ENCODE results near the gene PIAS4.

PIAS4 gene

DNA sequence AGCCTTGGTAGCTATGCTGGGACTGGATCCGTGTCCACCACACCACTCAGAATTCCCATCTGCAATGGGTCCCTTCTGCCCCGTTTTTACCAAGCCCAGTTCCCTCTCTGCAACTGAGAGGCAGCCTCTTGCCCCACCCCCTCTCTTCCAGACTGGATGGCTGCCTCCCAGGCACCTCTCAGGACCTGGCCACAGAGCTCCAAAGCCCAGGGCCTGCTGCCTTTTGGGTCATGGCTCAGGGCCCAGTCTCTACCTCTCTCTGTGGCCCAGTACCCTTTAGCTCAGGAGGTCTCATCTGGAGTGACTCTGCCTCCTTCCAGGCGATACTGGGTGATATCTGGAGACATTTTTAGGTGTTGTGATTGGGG, 69.5 kb downstream of the PIAS4 start:
- H3K4me3 ChIP-seq (ENCODE audit: low read depth in 1 of 2, low read length in 2 of 2), result peak overlapping the region in 1 of 2 experiments; percentile 33; a peak in 1 of 4 replicates
- 0 out of 2 replicates have a peak overlapping the region, but pooled peaks have one; percentile 34 for H2AFZ ChIP-seq (ENCODE audit: low read depth, low read length)
- H3K79me2 ChIP-seq (ENCODE audit: insufficient read depth, low read length), result no peaks in the 10 kb centered on the region
- H3K27me3 ChIP-seq (ENCODE audit: insufficient read depth, low read length, poor library complexity), result no peaks in the 10 kb centered on the region
- no peaks in the 10 kb centered on the region for H3K9me3 ChIP-seq (ENCODE audit: insufficient read depth, low read length, severe bottlenecking)
- peaks cover 11% of the 10 kb centered on the region for H3K4me1 ChIP-seq (ENCODE audit: insufficient read depth, low read length)
- H4K20me1 ChIP-seq (ENCODE audit: insufficient read depth, low read length), result no peaks in the 10 kb centered on the region
- peak overlapping the region; percentile 56; the same call in 1 of the 2 replicates for H3K4me2 ChIP-seq (ENCODE audit: insufficient read depth, low read length)
- H3K9ac ChIP-seq (ENCODE audit: low read depth, low read length), result peak overlapping the region; percentile 21; the same call in 1 of the 2 replicates
- DNase-seq (no peak), ATAC-seq (ENCODE audit: insufficient read depth, low read depth) (no peak)
- no peak overlapping the region for H3K27ac ChIP-seq (ENCODE audit: low read length)
- no peaks in the 10 kb centered on the region for H3K36me3 ChIP-seq (ENCODE audit: insufficient read depth, low read length)
- TF ChIP-seq EZH2 (IDR thresholded peaks at IDR 0.05; ENCODE audit: borderline replicate concordance, low read depth, low read length, severe bottlenecking), result no peak
- TF ChIP-seq CTCF (IDR thresholded peaks at IDR 0.05; ENCODE audit: borderline replicate concordance, extremely low read depth, low read length, poor library complexity, severe bottlenecking), result no peak

DNA sequence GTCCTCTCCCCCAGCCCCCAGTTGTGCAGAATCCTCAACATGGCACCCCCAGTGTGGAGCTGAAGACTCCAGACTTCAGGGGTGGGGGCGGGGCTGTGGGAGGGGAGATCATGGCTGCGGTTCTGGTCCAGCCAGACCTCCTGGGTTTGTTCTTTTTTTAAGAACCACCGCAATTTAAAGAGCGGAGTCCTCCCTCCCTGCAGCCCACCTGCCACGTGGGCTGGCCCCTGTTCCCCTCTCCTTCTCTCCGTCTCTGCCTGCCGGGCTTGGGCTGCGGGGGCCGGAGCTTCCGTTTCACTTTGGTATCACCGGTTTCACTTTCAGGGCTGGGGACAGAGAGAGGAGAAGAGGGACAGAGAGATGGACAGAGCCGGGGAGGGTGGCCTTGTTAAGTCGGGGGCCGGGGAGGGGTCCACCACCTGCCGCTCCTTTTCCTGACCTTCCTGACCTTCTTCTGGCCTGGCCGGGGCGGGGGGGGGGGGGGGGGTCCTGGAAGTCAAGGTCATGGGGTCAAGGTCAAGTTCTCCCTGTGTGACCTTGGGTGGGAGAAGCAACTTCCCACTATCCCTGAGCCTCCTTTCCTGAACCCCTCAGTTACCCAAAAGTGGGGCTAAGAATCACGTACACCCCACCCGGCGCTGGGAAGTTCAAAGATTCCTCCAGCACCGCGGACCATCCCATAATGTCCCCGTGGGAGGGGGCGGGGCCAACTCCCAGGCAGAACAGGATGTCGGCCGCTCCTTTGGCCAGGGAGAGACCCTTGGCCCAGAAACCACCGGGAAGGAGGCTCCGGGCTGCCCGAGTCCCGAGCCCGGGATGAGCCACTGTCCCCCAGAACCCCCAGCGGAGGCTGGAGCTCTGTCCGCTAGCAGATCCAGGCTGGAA, 70.5 kb downstream of the PIAS4 start:
- Histone ChIP-seq H3K4me1 (ENCODE audit: insufficient read depth, low read length) (peaks cover 11% of the 10 kb centered on the region), H3K79me2 (ENCODE audit: insufficient read depth, low read length) (no peaks in the 10 kb centered on the region), H3K36me3 (ENCODE audit: insufficient read depth, low read length) (no peaks in the 10 kb centered on the region), H3K4me3 (ENCODE audit: low read depth in 1 of 2, low read length in 2 of 2) (peak overlapping the region in 1 of 2 experiments; percentile 33; a peak in 1 of 4 replicates), H3K27ac (ENCODE audit: low read length) (no peak overlapping the region), H4K20me1 (ENCODE audit: insufficient read depth, low read length) (no peaks in the 10 kb centered on the region), H2AFZ (ENCODE audit: low read depth, low read length) (peak overlapping the region; percentile 19; the same call in 1 of the 2 replicates), H3K9ac (ENCODE audit: low read depth, low read length) (peak overlapping the region; percentile 21; the same call in 1 of the 2 replicates), H3K27me3 (ENCODE audit: insufficient read depth, low read length, poor library complexity) (no peaks in the 10 kb centered on the region), H3K9me3 (ENCODE audit: insufficient read depth, low read length, severe bottlenecking) (no peaks in the 10 kb centered on the region), H3K4me2 (ENCODE audit: insufficient read depth, low read length) (peak overlapping the region; percentile 56)
- DNase-seq, result peak; percentile 55
- TF ChIP-seq CTCF (IDR thresholded peaks at IDR 0.05; ENCODE audit: borderline replicate concordance, extremely low read depth, low read length, poor library complexity, severe bottlenecking), result no peak
- TF ChIP-seq EZH2 (IDR thresholded peaks at IDR 0.05; ENCODE audit: borderline replicate concordance, low read depth, low read length, severe bottlenecking), result no peak
- peak; percentile 70; the same call in 2 of the 3 replicates for ATAC-seq (ENCODE audit: insufficient read depth, low read depth)

GRCh38 chr19:4080473-4080872, 72.9 kb downstream of the PIAS4 start:
- Histone ChIP-seq H3K4me2 (ENCODE audit: insufficient read depth, low read length) (no peak overlapping the region), H3K27ac (ENCODE audit: low read length) (no peak overlapping the region), H3K4me1 (ENCODE audit: insufficient read depth, low read length) (peaks cover 20% of the 10 kb centered on the region), H3K36me3 (ENCODE audit: insufficient read depth, low read length) (no peaks in the 10 kb centered on the region), H3K27me3 (ENCODE audit: insufficient read depth, low read length, poor library complexity) (no peaks in the 10 kb centered on the region), H3K79me2 (ENCODE audit: insufficient read depth, low read length) (no peaks in the 10 kb centered on the region), H3K9me3 (ENCODE audit: insufficient read depth, low read length, severe bottlenecking) (no peaks in the 10 kb centered on the region), H3K9ac (ENCODE audit: low read depth, low read length) (no peak overlapping the region), H2AFZ (ENCODE audit: low read depth, low read length) (no peak overlapping the region), H4K20me1 (ENCODE audit: insufficient read depth, low read length) (no peaks in the 10 kb centered on the region), H3K4me3 (ENCODE audit: low read depth in 1 of 2, low read length in 2 of 2) (no peak overlapping the region)
- TF ChIP-seq CTCF (IDR thresholded peaks at IDR 0.05; ENCODE audit: borderline replicate concordance, extremely low read depth, low read length, poor library complexity, severe bottlenecking) (no peak), EZH2 (IDR thresholded peaks at IDR 0.05; ENCODE audit: borderline replicate concordance, low read depth, low read length, severe bottlenecking) (no peak)
- ATAC-seq (ENCODE audit: insufficient read depth, low read depth) (no peak), DNase-seq (no peak)
